HT1080 (cell line): Measurements from ENCODE around the gene NIF3L1. TPM values are rescaled to one million over a fixed set of nuclear protein-coding genes. Genes with fewer than 3 reads are reported as not detected.
"Not testable (repeated sequence)": the region's sequence is repeated elsewhere in the genome, so short reads cannot be mapped to it uniquely, and the experiment has no call there.

Source experiments
- DNase-seq: peaks from one replicate; pipeline ENCODE4 v3.0.0-alpha.2; 2015; ENCODE audit warnings: low read depth
- total RNA-seq: library from RNA; depleted of rRNA; stranded (reverse); fragments of >200 nt; shearing (Covaris generic); gene quantifications from 2 replicates; pipeline ENCODE4 v1.2.3, GENCODE V29; 2014

Gene NIF3L1
- total RNA-seq, 1 experiment from 2014 or later: 87.4 TPM

DNA sequence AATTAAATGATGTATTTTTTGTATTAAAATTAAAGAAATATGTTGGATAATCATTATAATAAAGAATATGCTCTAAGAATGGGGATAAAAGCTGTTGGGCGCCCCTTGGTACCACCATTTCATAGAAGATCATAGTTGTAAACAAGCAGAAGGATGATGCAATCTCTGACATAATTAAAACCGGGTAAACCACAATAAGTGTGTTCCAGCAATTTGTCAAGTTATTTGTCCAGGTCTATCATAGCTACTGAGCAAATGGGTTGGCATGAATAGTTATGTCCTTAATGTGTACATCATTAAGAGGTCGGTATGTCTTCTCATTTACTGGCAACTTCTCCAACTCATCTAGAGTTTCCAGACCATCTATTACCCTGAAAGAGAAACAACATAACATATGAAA lies 18.0 kb upstream of the NIF3L1 start:
- DNase-seq: no peak

DNA sequence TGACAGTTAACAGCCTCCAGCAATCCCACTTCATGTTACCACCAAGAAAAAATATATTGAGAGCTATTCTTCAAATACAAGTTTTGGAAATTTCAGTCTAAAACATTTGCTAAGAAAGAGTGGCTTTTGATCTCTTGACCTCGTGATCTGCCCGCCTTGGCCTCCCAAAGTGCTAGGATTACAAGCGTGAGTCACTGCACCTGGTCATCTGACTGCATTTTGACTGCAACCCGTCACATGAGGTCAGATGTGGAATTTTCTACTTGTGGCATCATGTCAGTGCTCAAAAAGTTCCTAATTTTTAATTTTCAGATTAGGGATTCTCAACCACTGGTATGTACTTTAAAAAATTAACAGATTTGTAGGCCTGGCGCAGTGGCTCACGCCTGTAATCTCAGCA lies 15.6 kb upstream of the NIF3L1 start:
- DNase-seq: no peak

DNA sequence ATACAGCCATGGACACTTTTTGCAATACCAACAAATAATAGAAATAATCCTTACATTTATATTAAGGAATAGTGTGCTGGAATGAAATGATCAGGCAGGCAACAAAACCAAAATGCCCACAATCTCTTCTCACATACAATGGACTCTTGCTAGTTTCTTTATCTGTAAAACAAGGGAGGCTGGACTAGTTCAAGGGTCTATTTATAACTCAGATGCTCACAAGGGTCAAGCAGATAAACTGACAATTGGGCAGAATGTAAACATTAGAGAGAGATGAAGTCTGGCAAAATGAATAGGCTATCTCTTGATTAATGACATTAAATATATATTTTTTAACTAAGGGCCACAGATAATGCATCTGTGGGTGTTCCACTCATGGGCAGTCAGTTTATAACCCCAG lies 11.7 kb upstream of the NIF3L1 start:
- no peak for DNase-seq

DNA sequence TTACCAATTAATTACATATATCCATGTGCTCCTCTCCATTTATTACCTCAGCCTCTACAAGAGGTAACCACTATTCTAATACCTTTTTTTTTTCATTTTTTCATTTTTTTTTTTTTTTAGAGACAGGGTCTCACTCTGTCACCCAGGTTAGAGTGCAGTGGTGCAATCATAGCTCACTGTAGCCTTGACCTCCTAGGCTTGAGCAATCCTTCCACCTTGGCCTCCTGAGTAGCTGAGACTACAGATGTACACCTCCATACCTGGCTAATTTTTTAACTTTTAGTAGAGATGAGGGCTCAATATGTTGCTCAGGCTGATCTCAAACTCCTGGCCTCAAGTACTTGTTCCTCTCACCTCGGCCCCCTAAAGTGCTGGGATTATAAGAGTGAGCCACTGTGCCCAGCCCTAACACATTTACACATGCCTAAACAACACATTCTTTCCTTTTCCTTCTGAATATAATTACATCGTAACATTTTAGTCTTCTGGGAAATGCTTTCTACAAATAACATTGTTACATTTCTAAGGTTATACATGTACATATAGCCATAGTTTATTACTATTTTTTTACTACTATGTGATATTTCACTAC lies 10.8 kb upstream of the NIF3L1 start:
- no peak for DNase-seq

DNA sequence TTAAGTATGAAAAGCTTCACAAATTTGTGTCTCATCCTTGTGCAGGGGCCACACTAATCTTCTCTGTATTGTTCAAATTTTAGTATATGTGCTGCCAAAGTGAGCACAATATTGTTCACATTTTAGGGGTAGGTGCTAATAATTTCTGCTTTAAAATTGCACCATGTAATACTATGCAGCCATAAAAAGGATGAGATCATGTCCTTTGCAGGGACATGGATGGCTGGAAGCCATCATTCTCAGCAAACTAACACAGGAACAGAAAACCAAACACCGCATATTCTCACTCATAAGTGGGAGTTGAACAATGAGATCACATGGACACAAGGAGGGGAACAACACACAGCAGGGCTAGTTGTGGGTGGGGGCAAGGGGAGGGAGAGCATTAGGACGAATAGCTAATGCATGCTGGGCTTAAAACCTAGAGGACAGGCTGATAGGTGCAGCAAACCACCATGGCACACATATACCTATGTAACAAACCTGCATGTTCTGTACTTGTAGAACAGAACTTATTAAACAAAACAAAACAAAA lies 7.4 kb upstream of the NIF3L1 start:
- DNase-seq: not testable (repeated sequence)

DNA sequence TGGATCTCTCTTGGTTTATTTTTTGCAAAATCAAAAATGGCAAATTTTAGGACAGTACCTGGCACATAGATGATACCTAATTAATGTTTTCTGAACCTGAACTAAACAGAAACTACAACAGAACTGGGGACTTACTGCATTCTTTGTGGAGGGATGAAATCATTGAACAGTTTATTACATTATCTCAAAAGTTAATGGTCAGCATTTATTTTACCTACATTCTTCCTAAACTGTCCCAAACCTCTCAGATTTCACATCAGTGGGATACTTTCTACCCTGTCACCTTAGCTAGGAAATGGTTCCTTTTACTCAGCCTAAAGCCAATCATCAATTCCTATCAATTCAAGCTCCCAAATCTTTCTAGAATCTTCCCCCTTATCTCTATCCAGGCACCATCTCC lies 10.3 kb downstream of the NIF3L1 start:
- no peak for DNase-seq

DNA sequence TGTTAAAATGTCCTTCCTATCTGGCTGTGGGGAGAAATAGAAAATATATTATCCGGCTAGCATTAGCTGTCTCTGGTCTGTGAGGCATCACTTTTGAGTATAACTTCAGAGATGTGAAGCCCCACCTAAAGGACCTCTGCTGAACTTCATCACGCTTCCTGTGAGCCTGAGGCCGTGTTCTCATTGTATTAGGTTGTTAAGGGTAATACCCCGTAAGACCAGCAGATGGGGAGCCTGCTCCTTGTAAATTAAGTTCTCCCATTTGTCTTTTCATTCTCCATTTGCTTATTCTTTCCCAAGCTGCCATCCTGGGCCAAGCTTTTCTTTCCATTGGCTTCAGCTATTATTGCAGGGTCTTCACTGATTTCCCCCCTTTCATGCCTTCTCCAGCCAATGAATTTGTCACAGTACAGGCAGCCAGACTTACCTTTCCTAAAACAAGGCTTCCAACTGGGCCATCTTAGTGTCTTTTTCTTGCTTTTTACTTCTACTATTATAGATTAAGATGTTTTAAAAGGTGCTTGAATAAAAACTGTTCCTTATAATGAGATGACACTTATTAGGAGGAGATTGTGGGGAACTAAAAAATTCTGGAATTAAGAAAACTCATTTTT lies 12.4 kb downstream of the NIF3L1 start:
- DNase-seq: peak; percentile 91

DNA sequence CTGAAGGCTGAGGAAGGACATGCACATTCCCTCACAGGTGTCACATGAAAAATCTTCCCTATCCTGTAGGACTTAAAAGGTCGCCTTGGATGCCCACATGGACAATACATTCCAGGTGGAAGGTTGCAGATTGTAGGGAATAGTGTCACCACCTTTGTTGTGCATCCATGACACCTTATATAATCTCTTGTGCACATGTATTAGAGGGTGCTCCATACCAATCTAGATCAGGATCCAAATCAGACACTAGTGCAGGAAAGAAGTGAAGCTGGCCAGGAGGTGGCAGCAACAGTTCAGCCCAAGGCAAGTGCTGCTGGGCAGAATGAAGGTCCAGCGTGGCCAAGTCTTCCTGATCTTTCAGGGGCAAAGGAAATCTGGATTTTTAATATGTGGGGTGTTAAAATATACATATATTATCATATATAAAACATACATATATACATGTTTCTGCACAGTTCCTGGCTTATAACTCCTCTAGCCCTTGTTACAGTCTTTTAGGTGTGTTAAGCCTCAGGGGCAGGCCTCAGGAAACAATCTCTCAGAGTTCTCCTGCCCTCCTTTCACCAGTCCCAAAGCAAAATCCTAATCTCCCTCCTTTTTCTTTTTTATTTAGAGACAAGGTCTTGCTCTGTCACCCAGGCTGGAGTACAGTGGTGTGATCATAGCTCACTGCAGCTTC lies 16.6 kb downstream of the NIF3L1 start:
- peak; percentile 59 for DNase-seq

DNA sequence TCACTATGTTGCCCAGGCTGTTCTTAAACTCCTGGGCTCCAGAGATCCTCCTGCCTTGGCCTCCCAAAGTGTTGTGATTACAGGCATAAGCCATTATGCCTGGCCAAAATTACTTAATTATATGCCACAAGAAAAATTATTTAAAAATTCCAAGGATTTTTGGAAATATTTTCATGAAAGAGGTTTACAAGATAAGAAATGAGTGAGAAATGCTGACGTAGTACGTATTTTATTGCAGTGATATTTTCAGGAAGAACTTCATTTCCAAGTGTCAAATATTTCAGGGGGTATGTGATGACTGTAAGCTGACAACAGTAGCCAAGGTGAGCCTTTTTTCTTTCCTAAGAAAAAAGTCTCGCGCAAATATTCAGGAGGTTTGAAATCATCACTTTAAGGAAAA lies 20.8 kb downstream of the NIF3L1 start:
- no peak for DNase-seq

DNA sequence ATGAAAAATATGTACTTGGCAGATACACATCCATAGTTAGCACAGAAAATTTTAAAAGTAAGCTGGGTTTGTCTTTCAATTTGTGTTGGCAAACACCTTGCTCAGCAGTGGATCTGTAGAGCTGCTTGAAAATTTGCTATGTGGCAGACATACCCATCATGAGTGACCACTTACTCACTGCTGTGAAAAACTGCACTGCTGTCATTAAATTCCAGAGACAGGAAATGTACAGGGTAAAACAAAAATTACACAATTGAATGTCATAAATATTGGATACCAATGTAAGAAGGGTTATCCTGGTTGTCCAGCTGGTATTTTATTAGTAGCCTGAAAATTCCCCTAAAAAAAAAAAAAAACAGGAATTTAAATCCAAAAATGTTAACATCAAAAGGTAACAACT lies 24.5 kb downstream of the NIF3L1 start:
- DNase-seq: peak; percentile 31

DNA sequence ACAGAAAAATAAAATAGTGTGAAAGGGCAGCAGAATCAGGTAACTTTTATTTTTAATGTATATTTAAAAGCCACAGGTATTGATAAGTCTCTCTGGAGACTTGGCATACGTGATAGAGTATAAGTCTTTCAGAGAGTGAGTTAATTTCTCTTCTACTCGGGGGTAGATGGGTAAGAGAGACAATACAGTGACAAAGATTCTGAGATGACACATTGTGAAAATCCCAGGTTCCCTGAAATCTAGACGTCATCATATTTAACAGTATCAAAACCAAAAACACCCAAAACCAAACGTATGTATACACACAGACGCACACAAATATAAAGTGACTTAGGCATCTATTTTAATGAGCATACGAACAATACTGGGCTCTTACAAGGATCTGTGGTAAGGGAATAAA lies 33.3 kb downstream of the NIF3L1 start:
- DNase-seq: no peak

DNA sequence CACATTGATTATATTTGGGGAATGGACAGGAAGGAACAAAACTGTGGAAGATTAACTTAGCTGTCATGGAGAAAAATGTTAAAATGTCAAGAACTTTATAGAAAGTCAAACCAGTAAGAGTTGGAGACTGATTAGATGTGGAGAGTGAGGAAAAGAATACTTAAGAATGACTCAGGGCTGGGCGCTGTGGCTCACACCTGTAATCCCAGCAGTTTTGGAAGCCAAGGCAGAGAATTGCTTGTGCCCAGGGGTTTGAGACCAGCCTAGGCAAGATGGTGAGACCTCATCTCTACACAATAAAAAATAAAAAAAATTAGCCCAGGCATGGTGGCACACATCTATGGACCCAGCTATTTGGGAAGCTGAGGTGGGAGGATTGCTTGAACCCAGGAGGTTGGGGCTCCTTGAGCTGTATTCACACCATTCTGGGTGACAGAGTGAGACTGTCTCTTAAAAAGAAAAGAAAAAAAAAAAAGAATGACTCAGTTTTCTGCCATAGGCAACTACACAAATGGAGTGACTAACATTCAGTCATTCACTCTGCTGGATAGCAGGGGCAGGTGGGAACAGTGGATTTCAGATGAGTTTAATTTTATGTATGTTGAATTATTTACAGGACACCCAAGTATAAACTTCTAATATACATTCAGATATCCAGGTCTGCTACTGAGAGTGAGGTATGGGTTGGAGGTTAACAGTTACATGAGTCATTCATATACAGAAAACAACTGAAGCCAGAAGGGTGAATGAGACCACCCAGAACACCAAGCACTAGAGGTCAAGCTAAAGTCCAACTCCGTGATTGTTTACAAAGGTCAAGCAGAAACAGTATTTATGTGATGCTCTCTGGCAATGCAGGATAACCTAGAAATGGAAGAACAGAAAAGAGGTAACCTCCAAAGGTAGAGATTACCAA lies 40.4 kb downstream of the NIF3L1 start:
- peak; percentile 35 for DNase-seq

DNA sequence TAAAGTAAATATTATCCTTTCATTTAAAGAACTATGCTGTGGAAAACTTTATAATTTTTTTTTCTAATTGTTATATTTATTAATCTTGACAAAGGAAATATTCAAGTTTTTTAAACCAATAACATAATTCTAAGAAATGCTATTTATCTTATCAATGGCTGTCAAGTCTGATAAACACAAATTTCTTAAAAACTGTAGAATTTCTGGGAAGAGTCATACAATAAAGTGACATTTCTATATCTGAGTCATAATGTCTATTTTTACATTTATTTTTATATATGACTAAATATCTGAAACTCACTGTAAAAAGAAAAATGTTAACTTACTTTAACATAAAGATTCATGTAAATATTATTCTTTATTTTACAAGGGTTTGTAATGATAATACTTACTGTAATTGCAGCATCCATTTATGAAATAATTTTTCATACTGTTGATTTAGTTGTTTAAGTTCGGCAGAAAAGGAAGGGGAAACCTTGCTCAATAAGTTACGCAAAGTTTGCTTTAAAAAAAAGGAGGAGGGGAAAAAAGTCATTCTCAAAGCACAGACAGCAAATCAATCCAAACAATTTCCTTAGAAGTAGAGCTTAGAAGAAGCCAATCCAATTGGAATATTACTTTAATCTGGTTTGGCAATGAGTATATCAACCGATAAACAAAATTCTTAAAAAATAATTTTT lies 41.9 kb downstream of the NIF3L1 start:
- DNase-seq: no peak

DNA sequence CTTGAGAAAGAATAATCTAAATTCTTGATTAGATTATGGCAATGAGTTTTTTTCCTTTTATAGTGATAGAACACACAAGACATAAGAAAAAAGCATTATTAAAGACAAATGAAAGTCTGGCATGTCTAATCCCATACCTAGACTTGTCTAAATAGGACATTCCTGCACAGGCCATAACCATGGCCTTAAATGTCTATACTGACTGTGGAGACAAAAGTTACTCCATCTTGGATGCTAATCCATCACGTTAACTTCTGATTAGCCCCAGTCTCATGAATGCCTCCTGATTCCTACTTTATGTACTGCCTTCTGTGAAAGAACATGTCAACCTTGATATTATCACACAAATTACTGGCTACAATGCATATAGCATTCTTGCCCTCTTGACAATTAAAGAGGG lies 50.7 kb downstream of the NIF3L1 start:
- no peak for DNase-seq

DNA sequence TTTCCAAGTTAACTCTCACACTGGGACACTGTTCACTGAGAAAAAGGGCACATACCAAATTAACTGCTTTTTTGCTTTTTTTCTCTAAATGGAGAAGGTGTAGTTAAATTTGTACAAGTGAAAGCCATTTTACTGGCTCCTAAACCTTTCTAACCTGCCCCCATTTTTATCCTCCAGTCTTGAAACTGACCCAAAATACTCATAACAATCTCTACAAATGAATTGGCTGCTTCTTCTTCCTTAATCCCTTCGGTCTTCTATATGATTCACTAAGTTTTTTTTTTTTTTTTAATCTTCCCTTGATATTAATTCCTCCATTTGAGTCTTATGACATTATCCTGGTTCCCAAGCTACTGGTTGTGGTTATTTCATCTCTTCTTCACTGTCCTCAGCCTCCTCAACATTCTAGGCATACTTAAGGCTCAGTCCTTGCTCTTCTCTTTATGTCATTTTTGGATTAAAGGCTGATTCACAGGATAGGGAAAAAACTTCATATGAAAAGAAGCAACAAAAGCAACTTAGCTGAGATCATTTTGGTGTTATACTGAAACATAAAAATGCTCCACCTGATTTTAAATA lies 54.4 kb downstream of the NIF3L1 start:
- DNase-seq: no peak

DNA sequence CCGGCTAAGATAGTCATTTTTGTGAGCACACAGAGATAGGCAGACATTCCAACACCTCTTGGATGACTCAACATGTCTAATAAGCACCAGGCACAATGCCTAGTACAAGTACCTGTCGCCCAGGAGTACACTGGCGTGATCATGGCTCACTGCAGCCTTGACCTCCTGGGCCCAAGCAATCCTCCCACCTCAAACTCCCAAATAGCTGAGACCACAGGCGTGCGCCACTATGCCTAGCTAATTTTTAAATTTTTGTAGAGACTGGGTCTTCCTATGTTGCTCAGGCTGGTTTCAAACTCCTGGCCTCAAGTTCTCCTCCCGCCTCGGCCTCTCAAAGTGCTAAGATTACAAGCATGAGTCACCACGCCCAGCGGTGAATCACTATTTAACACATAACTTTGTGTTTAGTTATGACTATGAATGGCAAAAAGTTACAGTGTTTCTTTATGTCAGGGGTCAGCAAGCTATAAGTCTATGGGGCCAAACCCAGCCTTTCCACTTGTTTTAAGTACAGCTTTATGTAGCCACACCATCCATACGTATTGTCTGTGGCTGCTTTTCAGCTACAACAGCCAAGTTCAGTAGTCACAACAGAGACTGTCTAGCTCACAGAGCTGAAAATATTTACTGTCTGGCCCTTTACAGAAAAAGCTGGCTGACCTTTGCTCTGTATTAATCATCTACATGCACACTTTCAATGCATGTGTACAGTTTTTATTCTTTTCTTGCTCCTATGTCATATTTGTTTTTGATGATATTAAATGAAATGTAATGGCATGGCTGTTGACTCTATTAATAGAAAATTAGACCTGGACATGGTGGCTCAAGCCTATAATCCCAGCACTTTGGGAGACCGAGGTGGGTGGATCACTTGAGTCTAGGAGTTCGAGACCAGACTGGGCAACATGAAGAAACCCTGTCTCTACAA lies 55.6 kb downstream of the NIF3L1 start:
- DNase-seq: peak; percentile 94

DNA sequence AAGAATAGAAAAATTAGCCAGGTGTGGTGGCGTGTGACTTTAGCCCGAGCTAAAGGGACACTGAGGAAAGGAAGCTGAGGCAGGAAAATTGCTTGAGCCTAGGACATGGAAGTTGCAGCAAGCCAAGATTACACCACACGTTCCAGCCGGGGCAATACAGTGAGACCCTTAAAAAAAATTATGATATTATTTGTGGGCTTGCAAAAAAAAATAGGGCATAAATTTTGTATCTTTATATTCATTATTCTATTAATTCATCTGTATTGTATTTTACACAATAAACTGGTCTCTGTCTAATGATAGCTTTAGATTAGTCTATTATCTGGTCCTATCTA lies 56.2 kb downstream of the NIF3L1 start:
- DNase-seq: no peak

DNA sequence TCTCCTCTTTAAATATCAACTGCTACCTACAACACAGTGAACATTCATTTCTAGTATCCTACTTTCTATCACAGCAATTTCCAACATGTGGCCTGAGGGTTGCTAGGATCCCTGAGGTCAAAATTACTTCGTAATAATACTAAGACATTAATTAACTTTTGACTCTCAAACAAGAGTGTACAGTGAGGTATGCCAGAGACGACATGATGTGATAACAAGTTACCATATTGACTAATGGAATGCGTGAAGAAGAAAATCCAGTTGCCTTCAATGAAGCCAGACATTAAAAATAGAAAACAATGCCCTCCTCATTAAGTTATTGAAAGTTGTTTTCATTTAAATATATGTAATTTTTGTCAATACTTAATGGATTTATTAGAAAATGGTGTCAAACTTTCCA lies 61.2 kb downstream of the NIF3L1 start:
- no peak for DNase-seq
